ENCODE results near the gene ATP13A1. TPM values are rescaled to one million over a fixed set of nuclear protein-coding genes. Genes with fewer than 3 reads are reported as not detected.
"Not testable (repeated sequence)": the region's sequence is repeated elsewhere in the genome, so short reads cannot be mapped to it uniquely, and the experiment has no call there.

ATP13A1 gene
- total RNA-seq, 1 donor from 2014 or later: 275 TPM

DNA sequence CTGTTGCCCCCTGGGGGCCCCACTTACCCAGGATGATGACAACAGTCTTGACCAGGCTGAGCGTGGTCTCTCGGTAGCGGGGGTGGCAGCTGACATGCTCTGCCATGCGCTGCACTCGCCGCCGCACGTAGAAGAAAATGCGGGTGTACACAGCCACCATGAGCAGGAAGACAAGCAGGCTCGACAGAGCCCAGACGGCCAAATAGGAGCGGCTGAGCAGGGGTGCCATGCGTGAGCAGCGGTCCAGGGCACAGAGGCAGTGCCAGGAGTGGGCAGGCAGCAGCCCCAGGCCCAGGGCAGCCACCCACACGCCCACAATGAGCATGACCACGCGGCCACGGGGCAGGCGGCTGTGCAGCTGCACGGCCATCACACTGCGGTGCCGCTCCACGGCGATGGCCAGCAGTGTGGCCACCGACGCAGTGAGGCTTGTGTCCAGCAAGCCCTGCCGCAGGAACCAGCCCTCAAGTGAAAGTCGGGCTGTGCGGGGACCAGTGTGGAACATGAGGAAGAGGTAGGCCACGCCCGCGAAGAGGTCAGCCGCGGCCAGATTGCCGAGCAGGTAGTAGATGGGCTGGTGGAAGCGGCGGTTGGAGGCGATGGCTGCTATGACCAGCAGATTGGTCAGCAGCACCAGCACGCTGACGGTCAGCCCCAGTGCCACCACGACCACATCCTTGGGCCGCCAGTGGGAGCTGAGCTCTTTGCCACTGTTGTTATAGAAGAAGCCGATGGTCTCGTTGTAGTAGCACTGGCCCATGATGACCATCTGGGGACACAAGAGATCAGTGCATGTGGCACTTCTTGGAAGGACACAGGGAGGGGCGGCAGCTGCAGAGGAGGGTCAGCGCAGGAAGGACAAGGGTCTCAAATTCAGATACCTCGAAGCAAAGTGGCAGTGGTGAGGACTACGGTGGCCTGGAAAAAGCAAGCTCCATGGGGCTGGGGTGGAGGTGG is 36.7 kb downstream of the ATP13A1 start:
- DNase-seq (ENCODE audit: extremely low read depth, low read depth, low spot score): no peak

DNA sequence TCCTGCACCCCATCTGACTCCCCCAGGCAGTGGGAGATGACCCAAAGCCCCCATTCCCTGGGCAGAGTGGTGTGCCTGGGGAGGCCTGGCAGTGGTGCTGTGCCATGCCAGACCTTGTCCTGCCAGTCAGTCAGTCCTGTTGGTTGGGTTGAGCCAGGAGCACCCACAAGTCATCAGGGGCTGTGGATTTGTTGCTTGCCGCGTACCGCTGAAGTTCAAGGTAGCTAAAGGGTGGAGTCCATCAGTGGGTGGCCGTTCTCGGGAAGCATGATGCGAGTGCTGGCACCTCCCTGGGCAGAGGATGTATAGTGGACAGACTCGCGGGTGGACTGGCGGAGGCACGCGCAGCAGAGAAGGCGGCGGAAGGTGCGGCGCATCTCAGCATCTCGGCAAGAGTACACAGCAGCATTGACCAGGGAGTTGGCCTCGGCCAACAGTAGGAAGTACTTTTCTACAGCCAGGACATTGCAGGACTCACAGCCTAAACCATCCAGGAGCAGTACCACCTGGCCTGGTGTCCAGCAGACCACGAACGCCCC is 39.4 kb downstream of the ATP13A1 start:
- DNase-seq (ENCODE audit: extremely low read depth, low read depth, low spot score): no peak

DNA sequence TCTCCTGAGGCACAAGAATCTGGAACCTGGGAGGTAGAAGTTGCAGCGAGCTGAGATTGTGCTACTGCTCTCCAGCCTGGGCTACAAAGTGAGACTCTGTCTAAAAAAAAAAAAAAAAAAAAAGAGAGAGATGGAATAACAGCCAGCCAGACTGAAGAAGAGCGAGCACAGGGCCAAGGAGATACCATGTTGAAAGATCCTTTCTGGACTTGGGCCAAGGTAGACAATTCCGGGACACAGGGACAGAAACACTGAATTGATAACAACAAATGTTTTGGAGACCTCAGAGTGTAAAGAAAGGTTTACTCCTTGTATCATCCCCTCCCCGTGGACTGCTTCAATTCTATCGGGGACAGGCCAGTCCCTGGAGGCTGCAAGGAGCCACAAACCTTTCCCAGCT is 40.1 kb downstream of the ATP13A1 start:
- DNase-seq (ENCODE audit: extremely low read depth, low read depth, low spot score): no peak

DNA sequence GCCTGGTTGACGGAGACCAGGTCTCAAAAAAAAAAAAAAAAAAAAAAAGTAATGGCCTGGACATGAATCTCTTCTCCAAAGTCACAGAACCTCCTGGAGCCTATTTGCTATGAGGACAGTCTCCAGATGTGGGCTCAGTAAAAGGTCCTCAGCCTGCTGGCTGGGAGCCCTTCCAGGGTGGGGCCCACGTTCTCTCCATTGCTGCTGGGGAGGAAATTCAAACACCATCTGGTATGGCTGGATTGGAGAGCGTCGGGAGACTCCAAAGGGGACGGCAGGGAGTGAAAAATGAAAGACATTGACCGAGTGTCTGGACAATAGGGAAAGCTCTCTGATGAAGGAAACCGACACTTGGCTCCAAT is 43.6 kb downstream of the ATP13A1 start:
- DNase-seq (ENCODE audit: extremely low read depth, low read depth, low spot score): no peak

DNA sequence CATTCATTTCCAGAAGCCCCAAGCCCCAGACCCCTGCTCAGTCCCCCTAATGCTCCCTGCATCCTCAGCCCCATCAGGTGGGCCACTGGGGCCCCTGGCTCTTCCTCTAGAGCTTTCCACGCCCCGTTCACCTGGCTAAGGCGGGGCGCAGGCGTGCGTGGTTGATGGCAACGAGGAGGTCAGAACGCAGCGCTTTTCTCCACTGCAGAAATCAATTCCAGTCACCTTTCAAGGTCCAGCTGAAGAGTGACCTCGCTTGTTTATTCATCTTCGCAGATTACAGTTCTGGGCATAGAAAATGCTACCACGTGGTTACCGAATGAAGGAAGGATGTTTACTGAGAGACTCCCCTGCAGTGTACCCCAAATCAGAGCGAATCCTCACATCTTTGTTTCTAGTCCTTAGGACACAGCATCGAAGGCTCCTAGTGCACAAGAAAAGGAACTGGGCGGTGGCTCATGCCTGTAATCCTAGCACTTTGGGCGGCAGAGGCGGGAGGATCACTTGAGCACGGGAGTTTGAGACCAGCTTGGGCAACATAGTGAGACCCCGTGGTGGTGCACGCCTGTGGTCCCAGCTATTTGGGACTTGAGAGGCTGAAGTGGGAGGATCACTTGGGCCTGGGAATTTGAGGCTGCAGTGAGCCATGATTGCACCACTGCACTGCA is 44.2 kb downstream of the ATP13A1 start:
- DNase-seq (ENCODE audit: extremely low read depth, low read depth, low spot score): no peak

DNA sequence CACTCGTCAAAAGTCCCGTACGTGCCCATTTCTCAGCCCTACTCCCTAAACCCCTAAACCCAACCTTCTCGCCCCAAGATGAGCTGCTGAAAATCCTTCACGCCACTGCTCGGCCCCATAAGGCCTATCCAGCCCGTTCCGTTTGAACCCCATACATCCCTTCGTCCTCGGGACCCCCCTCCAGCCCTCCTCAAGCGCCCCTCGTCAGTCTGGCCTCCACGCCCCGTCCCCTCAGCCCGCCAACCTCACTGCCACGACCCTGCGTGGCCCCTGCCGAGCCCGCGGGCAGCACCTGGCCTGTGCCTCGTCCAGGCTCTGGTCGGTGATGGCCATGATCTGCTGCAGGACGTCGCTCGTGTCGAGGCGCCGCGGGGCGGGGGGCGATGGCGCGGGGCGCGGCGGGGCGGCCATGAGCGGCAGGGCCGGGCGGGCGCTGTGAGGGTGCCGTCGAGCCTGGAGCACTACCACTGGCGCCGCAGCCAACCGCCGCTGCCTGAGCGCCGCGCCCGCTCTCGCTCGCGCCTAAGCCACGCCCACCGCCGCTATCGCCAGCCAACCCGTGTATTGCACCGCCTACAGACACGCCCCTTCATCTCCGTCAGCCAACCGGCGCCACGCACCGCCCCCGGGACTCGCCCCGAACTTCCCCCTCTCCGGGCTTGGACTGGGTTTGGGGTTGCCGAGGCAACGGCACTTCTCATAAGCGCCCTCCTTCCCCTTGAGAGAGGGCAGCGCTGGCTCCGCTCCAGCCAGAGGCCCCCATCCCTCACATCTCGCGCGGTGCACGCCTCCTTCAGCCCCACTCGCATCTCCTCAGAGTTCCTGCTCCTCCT is 45.0 kb downstream of the ATP13A1 start, which contains the start of gene PBX4:
TSS of gene PBX4 (minus strand) at position 469 of the 833 bp plus-strand sequence. CDS start at position 411, 58 bp downstream.
- no peak for DNase-seq (ENCODE audit: extremely low read depth, low read depth, low spot score)

DNA sequence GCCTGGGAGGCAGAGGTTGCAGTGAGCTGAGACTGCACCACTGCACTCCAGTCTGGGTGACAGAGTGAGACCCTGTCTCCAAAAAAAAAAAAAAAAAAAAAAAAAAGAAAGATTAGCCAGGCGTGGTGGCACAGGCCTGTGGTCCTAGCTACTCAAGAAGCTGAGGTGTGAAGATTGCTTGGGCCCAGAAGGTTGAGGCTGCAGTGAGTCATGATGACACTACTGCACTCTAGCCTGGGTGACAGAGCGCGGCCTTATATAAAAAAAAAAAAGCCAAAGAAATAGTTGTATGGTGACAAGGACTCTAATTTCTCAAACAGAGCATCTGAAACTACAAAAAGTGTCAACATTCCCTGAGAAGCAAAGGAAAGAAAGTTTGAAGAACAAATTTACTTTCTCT is 48.4 kb downstream of the ATP13A1 start:
- no peak for DNase-seq (ENCODE audit: extremely low read depth, low read depth, low spot score)

DNA sequence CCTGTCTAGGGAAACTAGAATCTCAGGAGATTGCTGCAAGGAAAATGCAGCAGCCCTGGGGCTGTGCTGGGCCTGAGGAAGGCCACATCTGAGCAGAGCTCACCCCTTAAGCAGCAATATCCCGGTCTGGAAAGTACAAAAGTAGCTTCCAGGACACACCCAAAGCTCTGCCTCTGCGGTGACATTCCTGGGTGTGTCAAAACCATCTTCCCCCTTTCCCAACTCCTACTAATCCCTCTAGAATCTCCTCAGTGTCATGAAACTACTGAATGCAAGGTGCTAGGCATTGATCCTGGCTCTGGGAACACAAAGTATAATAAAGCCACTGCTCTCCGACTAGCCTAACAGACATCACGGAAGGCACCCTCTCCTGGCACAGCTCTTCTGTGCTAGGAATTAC is 50.0 kb downstream of the ATP13A1 start:
- no peak for DNase-seq (ENCODE audit: extremely low read depth, low read depth, low spot score)

DNA sequence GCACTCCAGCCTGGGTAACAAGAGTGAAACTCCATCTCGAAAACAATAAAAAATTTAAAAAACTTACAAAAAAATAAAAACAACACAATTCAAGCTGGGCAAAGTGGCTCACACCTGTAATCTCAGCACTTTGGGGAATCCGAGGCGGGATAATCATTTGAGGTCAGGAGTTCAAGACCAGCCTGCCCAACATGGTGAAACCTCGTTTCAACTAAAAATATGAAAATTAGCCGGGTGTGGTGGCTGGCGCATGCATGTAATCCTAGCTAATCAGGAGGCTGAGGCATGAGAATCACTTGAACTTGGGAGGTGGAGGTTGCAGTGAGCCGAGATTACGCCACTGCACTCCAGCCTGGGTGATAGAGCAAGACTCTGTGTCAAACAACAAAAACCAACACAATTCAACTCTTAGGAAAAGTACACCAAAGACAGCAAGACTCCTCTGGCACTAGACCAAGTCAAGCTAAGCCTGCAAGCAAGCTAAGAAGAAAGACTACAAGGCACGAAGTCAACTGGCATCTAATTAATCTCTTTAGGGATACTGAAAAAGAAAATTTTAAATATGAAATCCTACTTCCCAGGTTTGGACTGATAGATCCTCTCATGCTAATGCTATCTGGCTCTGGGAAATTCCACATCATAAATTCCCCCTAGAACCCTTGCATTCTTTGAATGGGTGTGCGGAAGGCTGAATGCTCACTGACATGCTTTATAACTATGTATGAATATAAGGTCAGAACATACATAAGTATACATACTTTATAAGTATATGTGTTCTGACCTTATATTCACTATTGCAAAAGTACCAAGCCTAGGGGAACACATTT is 52.9 kb downstream of the ATP13A1 start:
- DNase-seq (ENCODE audit: extremely low read depth, low read depth, low spot score): no peak

DNA sequence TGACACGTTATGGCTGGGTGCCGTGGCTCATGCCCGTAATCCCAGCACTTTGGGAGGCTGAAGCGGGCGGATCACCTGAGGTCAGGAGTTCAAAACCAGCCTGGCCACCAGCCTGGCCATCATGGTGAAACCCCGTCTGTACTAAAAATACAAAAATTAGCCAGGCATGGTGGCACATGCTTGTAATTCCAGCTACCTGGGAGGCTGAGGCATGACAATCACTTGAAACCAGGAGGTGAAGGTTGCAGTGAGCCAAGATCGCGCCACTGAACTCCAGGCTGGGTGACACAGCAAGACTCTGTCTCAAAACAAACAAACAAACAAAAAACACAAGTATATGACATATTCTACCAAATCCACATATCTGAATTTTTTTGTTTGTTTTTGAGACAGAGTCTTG is 56.8 kb downstream of the ATP13A1 start:
- DNase-seq (ENCODE audit: extremely low read depth, low read depth, low spot score): not testable (repeated sequence)

DNA sequence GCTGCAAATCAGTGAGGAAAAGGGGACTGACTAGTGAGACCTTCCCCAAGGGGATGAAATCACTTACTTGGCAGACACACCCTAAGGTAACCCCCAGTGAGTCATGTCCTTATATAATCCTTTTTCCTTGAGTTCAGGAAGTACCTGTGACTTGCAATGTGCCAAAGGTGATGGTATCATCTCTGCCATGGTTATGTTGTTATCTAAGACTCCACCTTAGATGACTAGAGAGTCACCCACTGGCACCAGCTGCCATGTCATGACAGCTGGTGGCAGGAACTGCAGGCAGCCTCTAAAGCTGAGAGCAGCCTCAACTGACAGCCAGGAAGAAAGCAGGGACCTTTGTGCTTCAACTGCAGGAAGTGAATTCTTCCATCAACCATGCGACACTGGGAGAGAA is 57.5 kb downstream of the ATP13A1 start:
- DNase-seq (ENCODE audit: extremely low read depth, low read depth, low spot score): no peak

DNA sequence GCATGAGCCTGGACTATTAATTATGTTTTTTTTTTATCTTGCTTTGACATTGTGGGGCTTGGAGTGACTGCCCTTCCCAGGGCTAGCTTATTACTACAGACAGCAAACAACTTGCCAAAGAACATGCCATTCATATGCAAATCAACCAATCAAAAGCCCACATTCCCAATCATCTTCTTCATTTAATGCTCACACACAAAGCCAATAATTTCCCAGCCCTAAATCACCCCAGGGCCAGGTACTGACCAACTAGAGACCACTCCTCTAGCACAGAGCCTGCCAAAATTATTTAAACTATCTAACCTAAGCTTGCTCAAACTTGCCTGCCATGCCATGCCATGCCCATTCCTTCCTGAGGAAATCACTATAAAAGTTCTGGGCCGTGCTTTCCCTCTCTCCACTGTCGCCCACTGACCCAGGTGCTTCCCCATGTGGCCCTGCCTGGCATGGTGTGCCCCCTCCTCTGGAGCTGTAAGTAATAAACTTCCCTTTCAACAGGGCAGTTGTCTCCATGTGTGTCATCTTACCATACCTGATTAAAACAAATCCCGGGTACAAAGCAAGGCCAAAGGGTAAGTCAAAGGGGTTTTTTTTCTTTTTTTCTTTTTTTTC is 60.7 kb downstream of the ATP13A1 start:
- no peak for DNase-seq (ENCODE audit: extremely low read depth, low read depth, low spot score)

DNA sequence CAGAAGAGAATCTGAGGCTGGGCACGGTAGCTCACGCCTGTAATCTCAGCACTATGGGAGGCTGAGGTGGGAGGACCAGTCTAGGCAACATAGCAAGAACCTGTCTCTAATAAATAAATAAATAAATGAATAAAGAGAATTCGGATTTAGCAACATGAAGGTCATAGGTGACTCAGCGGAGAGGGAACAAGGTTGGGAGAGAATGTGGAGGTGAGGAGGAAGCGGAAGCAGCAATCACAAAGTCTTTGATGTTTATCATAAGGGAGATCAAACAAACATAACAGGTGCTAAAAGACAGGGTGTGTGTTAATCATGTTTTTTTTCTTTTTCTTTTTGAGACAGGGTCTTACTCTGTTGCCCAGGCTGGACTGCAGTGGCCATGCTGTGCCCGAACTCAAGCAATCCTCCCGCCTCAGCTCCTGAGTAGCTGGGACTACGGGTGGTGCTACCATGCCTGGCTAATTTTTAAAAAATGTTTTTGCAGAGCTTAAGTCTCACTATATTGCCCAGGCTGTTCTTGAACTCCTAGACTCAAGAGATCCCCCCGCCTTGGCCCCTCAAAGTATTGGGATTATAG is 61.3 kb downstream of the ATP13A1 start:
- no peak for DNase-seq (ENCODE audit: extremely low read depth, low read depth, low spot score)

DNA sequence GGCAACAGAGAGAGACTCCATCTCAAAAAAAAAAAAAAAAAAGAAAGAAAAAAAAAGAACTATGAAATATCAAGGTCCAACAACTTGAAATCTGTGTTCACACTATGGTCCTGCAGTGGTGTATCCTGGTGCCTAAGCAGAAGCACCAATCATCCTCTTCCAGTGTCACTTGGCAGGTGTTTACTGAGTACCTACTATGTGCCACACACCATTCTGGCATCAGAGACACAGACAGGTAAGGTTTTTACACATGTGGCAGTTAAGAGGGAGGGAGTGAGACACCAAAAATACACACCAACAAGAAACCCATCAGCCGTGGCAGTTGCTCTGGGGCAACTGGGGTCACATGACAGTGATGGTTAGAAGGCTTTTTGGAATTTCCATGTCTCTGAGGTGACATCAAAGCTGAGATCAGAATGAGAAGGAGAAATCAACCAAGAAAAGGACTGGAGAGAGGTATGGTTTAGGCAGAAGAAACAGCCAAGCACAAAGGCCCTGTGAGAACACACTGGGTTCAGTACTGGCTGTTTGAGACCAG is 62.6 kb downstream of the ATP13A1 start:
- DNase-seq (ENCODE audit: extremely low read depth, low read depth, low spot score): no peak

DNA sequence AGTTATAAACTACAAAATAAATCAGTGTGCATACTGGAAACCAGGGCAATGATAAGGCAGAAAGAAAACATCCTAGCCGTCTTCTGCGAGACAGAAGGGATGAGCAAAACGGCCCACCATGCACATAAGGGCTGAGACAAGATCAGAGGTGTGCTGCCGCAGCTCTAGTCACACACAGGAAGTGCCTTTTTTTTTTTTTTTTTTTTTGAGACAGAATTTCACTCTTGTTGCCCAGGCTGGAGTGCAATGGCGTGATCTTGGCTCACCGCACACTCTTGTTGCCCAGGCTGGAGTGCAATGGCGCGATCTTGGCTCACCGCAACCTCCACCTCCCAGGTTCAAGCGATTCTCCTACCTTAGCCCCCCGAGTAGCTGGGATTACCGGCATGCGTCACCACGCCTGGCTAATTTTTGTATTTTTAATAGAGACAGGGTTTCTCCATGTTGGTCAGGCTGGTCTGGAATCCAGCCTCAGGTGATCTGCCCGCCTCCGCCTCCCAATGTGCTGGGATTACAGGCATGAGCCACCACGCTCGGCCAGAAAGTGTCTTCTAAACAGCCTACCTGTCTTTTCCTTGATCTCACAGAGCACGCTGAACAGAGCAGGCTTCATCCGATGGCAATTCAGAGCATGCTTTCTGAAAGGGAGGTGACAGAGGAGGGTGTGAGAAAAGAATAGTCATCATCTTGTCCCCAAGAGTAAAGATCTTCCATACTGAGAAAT is 64.6 kb downstream of the ATP13A1 start:
- DNase-seq (ENCODE audit: extremely low read depth, low read depth, low spot score): not testable (repeated sequence)

DNA sequence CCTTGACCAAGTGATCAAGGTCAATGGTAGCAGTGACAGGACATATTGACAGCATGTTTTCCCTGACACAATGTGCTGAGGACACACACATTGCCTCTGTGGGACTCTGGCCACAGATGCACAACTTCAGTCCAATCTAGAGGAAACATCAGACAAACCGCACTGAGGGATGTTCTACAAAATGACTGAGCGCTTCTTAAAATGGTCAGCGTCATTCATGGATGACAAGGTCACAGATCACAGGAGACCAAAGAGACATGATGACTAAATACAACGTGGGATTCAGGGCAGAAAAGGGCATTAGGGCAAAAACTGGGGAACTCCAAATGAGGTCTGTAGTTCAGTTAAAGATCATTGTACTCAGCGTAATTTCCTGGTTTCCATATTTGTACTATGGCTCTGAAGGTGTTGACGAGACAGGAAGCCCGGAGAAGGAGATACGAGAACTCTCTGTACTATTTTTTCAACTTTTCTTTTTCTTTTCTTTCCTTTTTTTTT is 65.6 kb downstream of the ATP13A1 start:
- no peak for DNase-seq (ENCODE audit: extremely low read depth, low read depth, low spot score)

Measured in glomerular endothelial cell (primary cell).